Stimulated activated CD4-positive, alpha-beta T cell treated with anti-CD3 and anti-CD28 coated beads, TNF-alpha, amount 100 ng/mL, for 24 hours (primary cell): ENCODE results near the gene ST3GAL2.
A peak's percentile ranks its signal among the peaks of the same experiment; 100 is the strongest.
"Not testable (repeated sequence)": the region's sequence is repeated elsewhere in the genome, so short reads cannot be mapped to it uniquely, and the experiment has no call there.

Source experiments
- DNase-seq, 3 experiments: peaks; one replicate each; pipeline ENCODE4 v3.0.0-alpha.2; 2020; ENCODE audit warnings: low read depth in 3 of 3

Gene ST3GAL2

GRCh38 chr16:70417661-70418060, 21.2 kb downstream of the ST3GAL2 start:
- DNase-seq = no peak

GRCh38 chr16:70416748-70417616, 21.9 kb downstream of the ST3GAL2 start:
- DNase-seq = no peak

GRCh38 chr16:70413572-70413971, 25.3 kb downstream of the ST3GAL2 start:
- not testable (repeated sequence) for DNase-seq

- DNase-seq = no peak
These were observed 26.5 kb downstream of the ST3GAL2 start for GRCh38 chr16:70412385-70412784.

- DNase-seq = no peak
These were observed 28.2 kb downstream of the ST3GAL2 start for GRCh38 chr16:70410734-70411133.

GRCh38 chr16:70407811-70408274, 31.1 kb downstream of the ST3GAL2 start:
- no peak for DNase-seq

- DNase-seq = not testable (repeated sequence)
These were observed 32.8 kb downstream of the ST3GAL2 start for GRCh38 chr16:70406104-70406503.

GRCh38 chr16:70402916-70403659, 35.8 kb downstream of the ST3GAL2 start:
- DNase-seq = no peak

- no peak for DNase-seq
These were observed 38.9 kb downstream of the ST3GAL2 start for GRCh38 chr16:70399951-70400350.

- no peak for DNase-seq
These were observed 39.5 kb downstream of the ST3GAL2 start for GRCh38 chr16:70399381-70399780.

GRCh38 chr16:70398177-70398743, 40.6 kb downstream of the ST3GAL2 start:
- DNase-seq = no peak

GRCh38 chr16:70396246-70396904, 42.5 kb downstream of the ST3GAL2 start:
- no peak for DNase-seq

- peak; percentile 29 to 62 (median 44) for DNase-seq
These were observed 43.5 kb downstream of the ST3GAL2 start for GRCh38 chr16:70395345-70395901.

GRCh38 chr16:70394853-70395252, 44.0 kb downstream of the ST3GAL2 start:
- DNase-seq = no peak

GRCh38 chr16:70393662-70394061, 45.2 kb downstream of the ST3GAL2 start:
- DNase-seq = no peak

- no peak for DNase-seq
These were observed 46.3 kb downstream of the ST3GAL2 start for GRCh38 chr16:70392606-70393005.

- DNase-seq = no peak
These were observed 46.9 kb downstream of the ST3GAL2 start for GRCh38 chr16:70391881-70392481.

- DNase-seq = no peak
These were observed 47.5 kb downstream of the ST3GAL2 start for GRCh38 chr16:70391446-70391845.

GRCh38 chr16:70390774-70391173, 48.1 kb downstream of the ST3GAL2 start:
- DNase-seq = no peak

GRCh38 chr16:70388006-70388680, 50.8 kb downstream of the ST3GAL2 start:
- no peak for DNase-seq
